Measurements from ENCODE around the gene VTI1B. TPM values are rescaled to one million over a fixed set of nuclear protein-coding genes. Genes with fewer than 3 reads are reported as not detected.

The VTI1B gene
- total and polyA plus RNA-seq, 4 donors: 26.5 to 76.3 (median 28.9) TPM

DNA sequence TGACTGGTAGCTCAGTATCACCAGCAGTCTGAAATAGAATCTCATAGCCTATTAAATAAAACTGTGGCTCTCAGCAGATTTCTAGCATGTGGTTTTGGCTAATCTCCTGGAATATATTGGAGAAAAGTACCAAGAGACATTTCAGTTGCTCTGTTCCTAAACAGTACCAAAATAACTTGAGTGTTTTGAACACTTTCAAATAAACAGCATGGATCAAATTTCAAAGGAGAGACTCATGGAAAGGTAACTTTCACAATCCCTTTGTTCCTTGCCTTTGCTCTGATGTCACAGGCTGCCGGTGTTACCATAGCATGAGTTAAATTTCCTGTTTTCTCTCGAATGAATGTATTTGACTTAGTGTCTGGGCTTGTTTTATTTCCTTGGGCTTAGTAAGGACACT, 51.3 kb downstream of the VTI1B start (continued):
- TF ChIP-seq, protein P1, sequence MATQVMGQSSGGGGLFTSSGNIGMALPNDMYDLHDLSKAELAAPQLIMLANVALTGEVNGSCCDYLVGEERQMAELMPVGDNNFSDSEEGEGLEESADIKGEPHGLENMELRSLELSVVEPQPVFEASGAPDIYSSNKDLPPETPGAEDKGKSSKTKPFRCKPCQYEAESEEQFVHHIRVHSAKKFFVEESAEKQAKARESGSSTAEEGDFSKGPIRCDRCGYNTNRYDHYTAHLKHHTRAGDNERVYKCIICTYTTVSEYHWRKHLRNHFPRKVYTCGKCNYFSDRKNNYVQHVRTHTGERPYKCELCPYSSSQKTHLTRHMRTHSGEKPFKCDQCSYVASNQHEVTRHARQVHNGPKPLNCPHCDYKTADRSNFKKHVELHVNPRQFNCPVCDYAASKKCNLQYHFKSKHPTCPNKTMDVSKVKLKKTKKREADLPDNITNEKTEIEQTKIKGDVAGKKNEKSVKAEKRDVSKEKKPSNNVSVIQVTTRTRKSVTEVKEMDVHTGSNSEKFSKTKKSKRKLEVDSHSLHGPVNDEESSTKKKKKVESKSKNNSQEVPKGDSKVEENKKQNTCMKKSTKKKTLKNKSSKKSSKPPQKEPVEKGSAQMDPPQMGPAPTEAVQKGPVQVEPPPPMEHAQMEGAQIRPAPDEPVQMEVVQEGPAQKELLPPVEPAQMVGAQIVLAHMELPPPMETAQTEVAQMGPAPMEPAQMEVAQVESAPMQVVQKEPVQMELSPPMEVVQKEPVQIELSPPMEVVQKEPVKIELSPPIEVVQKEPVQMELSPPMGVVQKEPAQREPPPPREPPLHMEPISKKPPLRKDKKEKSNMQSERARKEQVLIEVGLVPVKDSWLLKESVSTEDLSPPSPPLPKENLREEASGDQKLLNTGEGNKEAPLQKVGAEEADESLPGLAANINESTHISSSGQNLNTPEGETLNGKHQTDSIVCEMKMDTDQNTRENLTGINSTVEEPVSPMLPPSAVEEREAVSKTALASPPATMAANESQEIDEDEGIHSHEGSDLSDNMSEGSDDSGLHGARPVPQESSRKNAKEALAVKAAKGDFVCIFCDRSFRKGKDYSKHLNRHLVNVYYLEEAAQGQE (IDR thresholded peaks at IDR 0.05): no peak
- TF ChIP-seq FOXA2 (IDR thresholded peaks at IDR 0.05) (no peak), SP1 (IDR thresholded peaks at IDR 0.05) (no peak), YY1 (IDR thresholded peaks at IDR 0.05) (no peak)
- TF ChIP-seq, protein P2, sequence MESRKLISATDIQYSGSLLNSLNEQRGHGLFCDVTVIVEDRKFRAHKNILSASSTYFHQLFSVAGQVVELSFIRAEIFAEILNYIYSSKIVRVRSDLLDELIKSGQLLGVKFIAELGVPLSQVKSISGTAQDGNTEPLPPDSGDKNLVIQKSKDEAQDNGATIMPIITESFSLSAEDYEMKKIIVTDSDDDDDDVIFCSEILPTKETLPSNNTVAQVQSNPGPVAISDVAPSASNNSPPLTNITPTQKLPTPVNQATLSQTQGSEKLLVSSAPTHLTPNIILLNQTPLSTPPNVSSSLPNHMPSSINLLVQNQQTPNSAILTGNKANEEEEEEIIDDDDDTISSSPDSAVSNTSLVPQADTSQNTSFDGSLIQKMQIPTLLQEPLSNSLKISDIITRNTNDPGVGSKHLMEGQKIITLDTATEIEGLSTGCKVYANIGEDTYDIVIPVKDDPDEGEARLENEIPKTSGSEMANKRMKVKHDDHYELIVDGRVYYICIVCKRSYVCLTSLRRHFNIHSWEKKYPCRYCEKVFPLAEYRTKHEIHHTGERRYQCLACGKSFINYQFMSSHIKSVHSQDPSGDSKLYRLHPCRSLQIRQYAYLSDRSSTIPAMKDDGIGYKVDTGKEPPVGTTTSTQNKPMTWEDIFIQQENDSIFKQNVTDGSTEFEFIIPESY (IDR thresholded peaks at IDR 0.05): no peak

DNA sequence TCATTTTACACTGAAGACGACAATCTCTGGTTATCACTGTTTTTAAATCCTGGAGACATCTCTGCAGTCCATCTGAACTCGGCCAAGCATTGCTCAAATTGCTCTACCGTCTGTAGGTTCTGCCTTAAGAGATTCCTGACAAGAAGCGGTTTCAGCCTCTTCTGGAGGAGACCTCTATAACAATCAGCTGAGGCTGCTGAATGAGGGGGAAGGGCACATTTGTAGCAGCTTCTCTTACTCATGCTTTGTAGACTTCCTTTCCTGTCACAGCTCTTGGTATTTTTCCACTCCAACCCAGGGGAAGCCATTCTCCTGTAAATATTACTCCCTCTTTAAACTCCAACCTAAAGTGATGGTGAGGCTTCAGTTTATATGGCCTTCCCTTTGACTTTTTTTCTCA, 51.8 kb downstream of the VTI1B start:
- H3K27me3 ChIP-seq (ENCODE audit: control insufficient read depth in 4 of 4, insufficient read depth in 4 of 4, low read length in 3 of 4): no peaks in the 10 kb centered on the region
- H3K4me1 ChIP-seq (ENCODE audit: control insufficient read depth in 4 of 4, insufficient read depth in 4 of 4, low read length in 3 of 4): peaks cover 0 to 14% (median 4%) of the 10 kb centered on the region in 4 donors
- no peaks in the 10 kb centered on the region for H3K36me3 ChIP-seq (ENCODE audit: control insufficient read depth in 4 of 4, insufficient read depth in 3 of 4, low read depth in 1 of 4, low read length in 3 of 4)
- no peak overlapping the region for H3K27ac ChIP-seq (ENCODE audit: low read depth in 1 of 2, low read length in 2 of 2)
- H3K9me3 ChIP-seq (ENCODE audit: control insufficient read depth in 4 of 4, low read length in 3 of 4): no peaks in the 10 kb centered on the region
- TF ChIP-seq FOXA2 (IDR thresholded peaks at IDR 0.05) (no peak), SP1 (IDR thresholded peaks at IDR 0.05) (peak; percentile 19), RAD21 (IDR thresholded peaks at IDR 0.05) (no peak)
- DNase-seq (ENCODE audit: low spot score): no peak
- H3K4me3 ChIP-seq (ENCODE audit: low read depth in 1 of 3, low read length in 3 of 3): no peak overlapping the region
- no peak overlapping the region for H3K9ac ChIP-seq (ENCODE audit: low read depth in 1 of 2, low read length in 2 of 2)
- 72% methylated on average over 4 of the region's 4 CpGs for WGBS

DNA sequence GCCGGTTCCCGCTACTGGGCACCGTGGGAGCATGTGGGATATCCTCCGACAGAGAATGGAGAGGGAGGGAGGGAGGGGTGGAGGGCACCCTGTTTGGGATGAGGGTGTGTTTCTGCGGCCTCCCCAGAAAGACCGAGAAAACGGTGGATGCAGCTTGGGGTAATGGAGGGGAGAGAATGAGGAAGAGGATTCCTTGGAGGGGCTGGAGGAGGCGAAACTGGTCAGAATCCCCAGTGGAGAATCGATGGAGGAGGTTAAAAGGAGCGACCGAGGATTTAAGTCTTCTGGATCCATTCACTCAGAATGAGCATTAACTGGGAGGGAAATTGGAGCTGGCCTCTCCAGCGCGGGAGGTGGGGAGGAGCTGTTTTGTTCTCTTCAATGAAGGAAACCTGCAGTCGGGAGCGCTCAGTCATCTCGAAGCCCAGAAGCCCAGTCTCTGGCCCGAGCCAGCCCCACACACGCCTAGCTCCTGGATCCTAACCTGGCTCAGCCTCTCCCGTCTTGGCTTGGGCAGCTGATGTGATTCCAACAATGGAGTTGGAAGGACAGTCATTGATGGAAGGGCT, 54.1 kb downstream of the VTI1B start:
- WGBS: 12% methylated on average over 19 of the region's 19 CpGs
- H3K4me3 ChIP-seq (ENCODE audit: low read depth in 1 of 3, low read length in 3 of 3): peak overlapping the region; percentile 9 to 52 (median 51)
- peak overlapping the region in 1 of 2 donors; percentile 19 for H3K9ac ChIP-seq (ENCODE audit: low read depth in 1 of 2, low read length in 2 of 2)

More for the DNA sequence above, 54.1 kb downstream of the VTI1B start:
- Histone ChIP-seq H3K9me3 (ENCODE audit: control insufficient read depth in 4 of 4, low read length in 3 of 4) (no peaks in the 10 kb centered on the region), H3K4me1 (ENCODE audit: control insufficient read depth in 4 of 4, insufficient read depth in 4 of 4, low read length in 3 of 4) (peaks cover 0 to 14% (median 4%) of the 10 kb centered on the region in 4 donors), H3K27me3 (ENCODE audit: control insufficient read depth in 4 of 4, insufficient read depth in 4 of 4, low read length in 3 of 4) (no peaks in the 10 kb centered on the region), H3K27ac (ENCODE audit: low read depth in 1 of 2, low read length in 2 of 2) (no peak overlapping the region), H3K36me3 (ENCODE audit: control insufficient read depth in 4 of 4, insufficient read depth in 3 of 4, low read depth in 1 of 4, low read length in 3 of 4) (no peaks in the 10 kb centered on the region)
- TF ChIP-seq, protein P1 (IDR thresholded peaks at IDR 0.05): no peak
- TF ChIP-seq GABPA (IDR thresholded peaks at IDR 0.05 in 1 of 2, conservative IDR thresholded peaks at IDR 0.05 in 1 of 2): no peak
- no peak for TF ChIP-seq YY1 (IDR thresholded peaks at IDR 0.05)
- no peak for TF ChIP-seq EGR1 (IDR thresholded peaks at IDR 0.05; ENCODE audit: low read depth in 2 of 2)
- TF ChIP-seq, protein P2 (IDR thresholded peaks at IDR 0.05): no peak
- TF ChIP-seq, protein P3, sequence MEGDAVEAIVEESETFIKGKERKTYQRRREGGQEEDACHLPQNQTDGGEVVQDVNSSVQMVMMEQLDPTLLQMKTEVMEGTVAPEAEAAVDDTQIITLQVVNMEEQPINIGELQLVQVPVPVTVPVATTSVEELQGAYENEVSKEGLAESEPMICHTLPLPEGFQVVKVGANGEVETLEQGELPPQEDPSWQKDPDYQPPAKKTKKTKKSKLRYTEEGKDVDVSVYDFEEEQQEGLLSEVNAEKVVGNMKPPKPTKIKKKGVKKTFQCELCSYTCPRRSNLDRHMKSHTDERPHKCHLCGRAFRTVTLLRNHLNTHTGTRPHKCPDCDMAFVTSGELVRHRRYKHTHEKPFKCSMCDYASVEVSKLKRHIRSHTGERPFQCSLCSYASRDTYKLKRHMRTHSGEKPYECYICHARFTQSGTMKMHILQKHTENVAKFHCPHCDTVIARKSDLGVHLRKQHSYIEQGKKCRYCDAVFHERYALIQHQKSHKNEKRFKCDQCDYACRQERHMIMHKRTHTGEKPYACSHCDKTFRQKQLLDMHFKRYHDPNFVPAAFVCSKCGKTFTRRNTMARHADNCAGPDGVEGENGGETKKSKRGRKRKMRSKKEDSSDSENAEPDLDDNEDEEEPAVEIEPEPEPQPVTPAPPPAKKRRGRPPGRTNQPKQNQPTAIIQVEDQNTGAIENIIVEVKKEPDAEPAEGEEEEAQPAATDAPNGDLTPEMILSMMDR (IDR thresholded peaks at IDR 0.05; ENCODE audit: low read depth, low read length, missing input control): no peak
- TF ChIP-seq FOXA1 (IDR thresholded peaks at IDR 0.05): no peak
- TF ChIP-seq RAD21 (IDR thresholded peaks at IDR 0.05): no peak
- no peak for TF ChIP-seq TAF1 (conservative IDR thresholded peaks at IDR 0.05)
- DNase-seq (ENCODE audit: low spot score): no peak
